ENCODE measurements around the gene TRIM74.
A peak's percentile ranks its signal among the peaks of the same experiment; 100 is the strongest.
"Not testable (repeated sequence)": the region's sequence is repeated elsewhere in the genome, so short reads cannot be mapped to it uniquely, and the experiment has no call there.

Gene TRIM74

GRCh38 chr7:72945597-72945996, 23.7 kb downstream of the TRIM74 start:
- H3K36me3 ChIP-seq (replicated peaks) = peaks cover 13% of the 10 kb centered on the region
- DNase-seq (ENCODE audit: low spot score in 2 of 2); H3K27me3 ChIP-seq (ENCODE audit: low read depth); H3K9me3 ChIP-seq; H3K4me3 ChIP-seq; in situ Hi-C loops (cut with MboI; ENCODE audit: low sequenced_read_pairs); H3K4me1 ChIP-seq: not testable (repeated sequence)

GRCh38 chr7:72944937-72945336, 24.3 kb downstream of the TRIM74 start:
- H3K4me1 ChIP-seq; H3K4me3 ChIP-seq; DNase-seq (ENCODE audit: low spot score in 2 of 2); H3K9me3 ChIP-seq; H3K27me3 ChIP-seq (ENCODE audit: low read depth); in situ Hi-C loops (cut with MboI; ENCODE audit: low sequenced_read_pairs): not testable (repeated sequence)
- peaks cover 12% of the 10 kb centered on the region for H3K36me3 ChIP-seq (replicated peaks)

GRCh38 chr7:72942956-72943355, 26.3 kb downstream of the TRIM74 start:
- H3K27me3 ChIP-seq (ENCODE audit: low read depth); DNase-seq (ENCODE audit: low spot score in 2 of 2); in situ Hi-C loops (cut with MboI; ENCODE audit: low sequenced_read_pairs); H3K9me3 ChIP-seq; H3K4me1 ChIP-seq; H3K4me3 ChIP-seq: not testable (repeated sequence)
- H3K36me3 ChIP-seq (replicated peaks) = peaks cover 20% of the 10 kb centered on the region

- H3K4me1 ChIP-seq; DNase-seq (ENCODE audit: low spot score in 2 of 2); H3K9me3 ChIP-seq; H3K4me3 ChIP-seq; H3K27me3 ChIP-seq (ENCODE audit: low read depth); in situ Hi-C loops (cut with MboI; ENCODE audit: low sequenced_read_pairs): not testable (repeated sequence)
- H3K36me3 ChIP-seq (replicated peaks) = peaks cover 23% of the 10 kb centered on the region
Observed at GRCh38 chr7:72942022-72942705, 27.1 kb downstream of the TRIM74 start.

- H3K27me3 ChIP-seq (ENCODE audit: low read depth); DNase-seq (ENCODE audit: low spot score in 2 of 2); H3K4me3 ChIP-seq; H3K9me3 ChIP-seq; H3K4me1 ChIP-seq: not testable (repeated sequence)
- H3K36me3 ChIP-seq (replicated peaks) = peaks cover 52% of the 10 kb centered on the region
- in situ Hi-C loops (cut with MboI; ENCODE audit: low sequenced_read_pairs) = loop anchor here (10.0 kb wide), 1 partner anchor 103 kb away; the partner anchor contains the start of gene TYW1B
Observed at GRCh38 chr7:72928216-72928615, 41.0 kb downstream of the TRIM74 start.

- peaks cover 52% of the 10 kb centered on the region for H3K36me3 ChIP-seq (replicated peaks)
- DNase-seq (ENCODE audit: low spot score in 2 of 2); H3K27me3 ChIP-seq (ENCODE audit: low read depth); H3K4me3 ChIP-seq; H3K9me3 ChIP-seq; H3K4me1 ChIP-seq: not testable (repeated sequence)
- in situ Hi-C loops (cut with MboI; ENCODE audit: low sequenced_read_pairs) = loop anchor here (10.0 kb wide), 1 partner anchor 103 kb away; the partner anchor contains the start of gene TYW1B
Observed at GRCh38 chr7:72927791-72928190, 41.5 kb downstream of the TRIM74 start.

- peak overlapping the region; percentile 83 for H3K4me3 ChIP-seq
- no peaks in the 10 kb centered on the region for H3K27me3 ChIP-seq (ENCODE audit: low read depth)
- peaks cover 44% of the 10 kb centered on the region for H3K36me3 ChIP-seq (replicated peaks)
- peaks cover 3% of the 10 kb centered on the region for H3K4me1 ChIP-seq
- no peaks in the 10 kb centered on the region for H3K9me3 ChIP-seq
- no peak for DNase-seq (ENCODE audit: low spot score in 2 of 2)
- in situ Hi-C loops (cut with MboI; ENCODE audit: low sequenced_read_pairs) = loop anchor here (10.0 kb wide), 1 partner anchor 101 kb away; the partner anchor contains the start of gene TYW1B
Observed at GRCh38 chr7:72925546-72926120, 43.6 kb downstream of the TRIM74 start.

GRCh38 chr7:72924733-72925545, 44.3 kb downstream of the TRIM74 start, which contains the start of gene POM121:
TSS of gene POM121 (plus strand) at chr7:72925095. CDS start at chr7:72925122, 27 bp downstream.
- Histone ChIP-seq H3K4me3 (peak within 1 kb of the TSS; percentile 83), H3K27me3 (ENCODE audit: low read depth) (no peaks in the 10 kb centered on the region), H3K9me3 (no peaks in the 10 kb centered on the region), H3K36me3 (replicated peaks) (peaks cover 37% of the 10 kb centered on the region), H3K4me1 (peaks cover 3% of the 10 kb centered on the region)
- peak; percentile 45 to 86 for DNase-seq (ENCODE audit: low spot score in 2 of 2)
- in situ Hi-C loops (cut with MboI; ENCODE audit: low sequenced_read_pairs) = loop anchor here (10.0 kb wide), 1 partner anchor 100 kb away; the partner anchor contains the start of gene TYW1B

GRCh38 chr7:72924386-72924732, 44.9 kb downstream of the TRIM74 start:
- peaks cover 33% of the 10 kb centered on the region for H3K36me3 ChIP-seq (replicated peaks)
- peak; percentile 48 to 53 for DNase-seq (ENCODE audit: low spot score in 2 of 2)
- H3K9me3 ChIP-seq = no peaks in the 10 kb centered on the region
- H3K4me1 ChIP-seq = peaks cover 3% of the 10 kb centered on the region
- H3K4me3 ChIP-seq = peak overlapping the region; percentile 83
- H3K27me3 ChIP-seq (ENCODE audit: low read depth) = no peaks in the 10 kb centered on the region
- in situ Hi-C loops (cut with MboI; ENCODE audit: low sequenced_read_pairs) = loop anchor here (10.0 kb wide), 1 partner anchor 100 kb away; the partner anchor contains the start of gene TYW1B

GRCh38 chr7:72919256-72919775, 50.0 kb downstream of the TRIM74 start:
- Histone ChIP-seq H3K4me1 (no peaks in the 10 kb centered on the region), H3K36me3 (replicated peaks) (peaks cover 9% of the 10 kb centered on the region), H3K9me3 (no peaks in the 10 kb centered on the region), H3K4me3 (no peak overlapping the region), H3K27me3 (ENCODE audit: low read depth) (no peaks in the 10 kb centered on the region)
- no peak for DNase-seq (ENCODE audit: low spot score in 2 of 2)
- in situ Hi-C loops (cut with MboI; ENCODE audit: low sequenced_read_pairs) = no loop called here

- H3K4me3 ChIP-seq; H3K27me3 ChIP-seq (ENCODE audit: low read depth); H3K4me1 ChIP-seq; H3K9me3 ChIP-seq; in situ Hi-C loops (cut with MboI; ENCODE audit: low sequenced_read_pairs): not testable (repeated sequence)
- H3K36me3 ChIP-seq (replicated peaks) = peaks cover 13% of the 10 kb centered on the region
- peak in 1 of 2 experiments; percentile 69 for DNase-seq (ENCODE audit: low spot score in 2 of 2)
Observed at GRCh38 chr7:72914756-72915525, 54.3 kb downstream of the TRIM74 start.

GRCh38 chr7:72913750-72914149, 55.5 kb downstream of the TRIM74 start:
- H3K9me3 ChIP-seq; in situ Hi-C loops (cut with MboI; ENCODE audit: low sequenced_read_pairs); H3K4me3 ChIP-seq; H3K27me3 ChIP-seq (ENCODE audit: low read depth); H3K4me1 ChIP-seq; DNase-seq (ENCODE audit: low spot score in 2 of 2): not testable (repeated sequence)
- H3K36me3 ChIP-seq (replicated peaks) = peaks cover 13% of the 10 kb centered on the region

GRCh38 chr7:72911395-72911794, 57.9 kb downstream of the TRIM74 start:
- in situ Hi-C loops (cut with MboI; ENCODE audit: low sequenced_read_pairs); H3K4me3 ChIP-seq; H3K9me3 ChIP-seq; H3K4me1 ChIP-seq; DNase-seq (ENCODE audit: low spot score in 2 of 2); H3K27me3 ChIP-seq (ENCODE audit: low read depth): not testable (repeated sequence)
- H3K36me3 ChIP-seq (replicated peaks) = peaks cover 19% of the 10 kb centered on the region
